ENCODE data around the gene SETD2. TPM values are rescaled to one million over a fixed set of nuclear protein-coding genes. Genes with fewer than 3 reads are reported as not detected.
A peak's percentile ranks its signal among the peaks of the same experiment; 100 is the strongest.

Gene SETD2
- total and polyA plus RNA-seq, 9 of the 15 experiments (the other 6 are each of a cell fraction or from before 2014, with no cell fraction given) = 8.2 to 44.0 (median 33.6) TPM

DNA sequence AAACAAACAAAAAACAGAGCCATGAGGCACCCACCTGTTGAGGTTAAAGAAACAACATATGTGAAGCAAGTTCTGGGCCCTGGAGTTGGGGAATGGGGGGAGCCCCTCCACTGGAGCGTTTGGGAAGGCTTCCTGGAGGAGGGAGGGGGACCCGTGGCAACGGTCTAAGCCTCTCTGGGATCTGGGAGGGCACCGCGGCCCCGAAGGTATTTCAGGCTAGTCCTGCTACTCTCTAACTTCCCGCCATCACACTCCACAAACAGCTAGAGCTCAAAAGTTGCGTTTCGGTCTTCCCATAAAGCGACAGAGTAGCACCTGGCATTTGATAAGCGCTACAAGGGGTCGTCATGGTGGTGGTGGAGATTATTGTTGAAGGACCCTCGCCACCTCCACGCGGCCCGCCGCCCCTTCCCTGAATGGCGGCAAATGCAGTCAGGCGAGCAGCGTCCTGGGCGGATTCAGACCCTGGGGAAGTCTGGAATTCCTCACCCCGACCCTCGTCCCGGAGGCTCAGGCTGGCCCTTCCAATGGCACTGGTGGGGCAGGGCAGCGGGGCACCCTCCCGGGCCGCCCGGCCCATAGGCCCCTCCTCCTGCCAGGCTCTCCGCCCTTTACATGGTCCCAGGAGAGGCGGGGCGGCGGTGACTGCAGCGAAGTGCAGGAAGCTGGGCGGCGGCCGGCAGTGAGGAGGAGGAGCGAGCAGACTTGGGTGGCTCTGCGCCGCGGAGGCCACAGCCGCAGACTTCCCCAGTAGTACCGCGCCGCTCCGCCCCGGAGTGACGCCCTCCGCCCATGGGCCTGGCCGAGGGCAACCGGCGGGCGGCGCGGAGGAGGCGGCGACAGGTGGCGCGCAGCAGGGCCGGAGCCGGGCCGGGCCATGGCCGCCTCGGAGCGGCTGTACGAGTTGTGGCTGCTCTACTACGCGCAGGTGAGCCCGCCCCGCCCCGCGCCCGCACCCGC is 184.6 kb downstream of the SETD2 start, which contains the start of gene NBEAL2 (continued):
- TF ChIP-seq ZMIZ1 (IDR thresholded peaks at IDR 0.05; ENCODE audit: low read depth in 2 of 2, low read length in 2 of 2) = no peak
- no peak for TF ChIP-seq FUS (optimal IDR thresholded peaks at IDR 0.05; ENCODE audit: low read depth, low read length)
- TF ChIP-seq NFIX (CRISPR knock-in tag; IDR thresholded peaks at IDR 0.05; ENCODE audit: low read depth) = no peak
- TF ChIP-seq, protein P1, sequence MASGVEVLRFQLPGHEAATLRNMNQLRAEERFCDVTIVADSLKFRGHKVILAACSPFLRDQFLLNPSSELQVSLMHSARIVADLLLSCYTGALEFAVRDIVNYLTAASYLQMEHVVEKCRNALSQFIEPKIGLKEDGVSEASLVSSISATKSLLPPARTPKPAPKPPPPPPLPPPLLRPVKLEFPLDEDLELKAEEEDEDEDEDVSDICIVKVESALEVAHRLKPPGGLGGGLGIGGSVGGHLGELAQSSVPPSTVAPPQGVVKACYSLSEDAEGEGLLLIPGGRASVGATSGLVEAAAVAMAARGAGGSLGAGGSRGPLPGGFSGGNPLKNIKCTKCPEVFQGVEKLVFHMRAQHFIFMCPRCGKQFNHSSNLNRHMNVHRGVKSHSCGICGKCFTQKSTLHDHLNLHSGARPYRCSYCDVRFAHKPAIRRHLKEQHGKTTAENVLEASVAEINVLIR (CRISPR knock-in tag; IDR thresholded peaks at IDR 0.05) = no peak; the same call in 1 of the 2 replicates
- no peak for TF ChIP-seq DIDO1 (tag; IDR thresholded peaks at IDR 0.05; ENCODE audit: low read depth)
- no peak for TF ChIP-seq MCM5 (IDR thresholded peaks at IDR 0.05; ENCODE audit: low read depth)
- TF ChIP-seq, protein P2, sequence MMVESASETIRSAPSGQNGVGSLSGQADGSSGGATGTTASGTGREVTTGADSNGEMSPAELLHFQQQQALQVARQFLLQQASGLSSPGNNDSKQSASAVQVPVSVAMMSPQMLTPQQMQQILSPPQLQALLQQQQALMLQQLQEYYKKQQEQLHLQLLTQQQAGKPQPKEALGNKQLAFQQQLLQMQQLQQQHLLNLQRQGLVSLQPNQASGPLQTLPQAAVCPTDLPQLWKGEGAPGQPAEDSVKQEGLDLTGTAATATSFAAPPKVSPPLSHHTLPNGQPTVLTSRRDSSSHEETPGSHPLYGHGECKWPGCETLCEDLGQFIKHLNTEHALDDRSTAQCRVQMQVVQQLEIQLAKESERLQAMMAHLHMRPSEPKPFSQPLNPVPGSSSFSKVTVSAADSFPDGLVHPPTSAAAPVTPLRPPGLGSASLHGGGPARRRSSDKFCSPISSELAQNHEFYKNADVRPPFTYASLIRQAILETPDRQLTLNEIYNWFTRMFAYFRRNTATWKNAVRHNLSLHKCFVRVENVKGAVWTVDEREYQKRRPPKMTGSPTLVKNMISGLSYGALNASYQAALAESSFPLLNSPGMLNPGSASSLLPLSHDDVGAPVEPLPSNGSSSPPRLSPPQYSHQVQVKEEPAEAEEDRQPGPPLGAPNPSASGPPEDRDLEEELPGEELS (CRISPR knock-in tag; IDR thresholded peaks at IDR 0.05; ENCODE audit: borderline replicate concordance) = 0 out of 2 replicates have a peak, but pooled peaks have one; percentile 33
- TF ChIP-seq SMARCE1 (IDR thresholded peaks at IDR 0.05) = peak; percentile 65
- TF ChIP-seq POU5F1 (IDR thresholded peaks at IDR 0.05; ENCODE audit: borderline replicate concordance, low read depth, low read length, partially characterized antibody) = no peak
- no peak for TF ChIP-seq ZNF77 (CRISPR knock-in tag; IDR thresholded peaks at IDR 0.05)
- TF ChIP-seq NFE2 (IDR thresholded peaks at IDR 0.05; ENCODE audit: low read depth) = 0 out of 2 replicates have a peak, but pooled peaks have one; percentile 1
- TF ChIP-seq RFX5 (IDR thresholded peaks at IDR 0.05; ENCODE audit: low read depth, low read length) = no peak
- 0 out of 2 replicates have a peak, but pooled peaks have one; percentile 65 for TF ChIP-seq CHCHD3 (CRISPR knock-in tag; IDR thresholded peaks at IDR 0.05)
- no peak for TF ChIP-seq CEBPB (tag; IDR thresholded peaks at IDR 0.05)
- TF ChIP-seq HDAC6 (IDR thresholded peaks at IDR 0.05; ENCODE audit: low read depth, low read length) = no peak
- TF ChIP-seq CREM (IDR thresholded peaks at IDR 0.05; ENCODE audit: low read depth) = peak; percentile 67; the same call in 1 of the 2 replicates
- TF ChIP-seq TBP (optimal IDR thresholded peaks at IDR 0.05; ENCODE audit: low read depth, low read length) = peak; percentile 89
- TF ChIP-seq MIER1 (IDR thresholded peaks at IDR 0.05; ENCODE audit: low read depth) = 0 out of 2 replicates have a peak, but pooled peaks have one; percentile 30
- no peak for TF ChIP-seq RBM34 (IDR thresholded peaks at IDR 0.05; ENCODE audit: borderline replicate concordance, insufficient read depth, low read length)
